ENCODE measurements around the gene KRTAP21-2.
"Not testable (repeated sequence)": the region's sequence is repeated elsewhere in the genome, so short reads cannot be mapped to it uniquely, and the experiment has no call there.

The KRTAP21-2 gene

DNA sequence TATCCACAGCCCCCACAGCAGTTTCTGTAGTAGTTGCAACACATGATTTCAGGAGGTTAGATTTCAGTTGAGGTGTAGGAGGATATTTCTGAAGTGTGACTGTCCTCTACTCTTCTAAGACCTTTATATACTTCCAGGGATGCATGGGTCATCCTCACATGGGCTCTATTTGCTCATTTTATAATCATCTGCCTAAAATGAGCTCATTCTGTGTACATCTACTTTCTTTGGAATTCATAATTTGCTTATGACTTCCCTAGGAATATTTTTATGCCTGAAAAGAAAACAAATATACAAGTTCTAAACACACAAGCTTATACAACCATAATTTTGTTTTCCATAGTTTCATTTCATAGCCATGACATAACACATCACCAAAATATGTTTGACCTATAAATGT, at the start of gene KRTAP21-2:
Gene KRTAP21-2 (minus strand): TSS at position 101 of the 400 bp plus-strand sequence. CDS start 57 bp downstream, at position 44.
- no peak for DNase-seq

DNA sequence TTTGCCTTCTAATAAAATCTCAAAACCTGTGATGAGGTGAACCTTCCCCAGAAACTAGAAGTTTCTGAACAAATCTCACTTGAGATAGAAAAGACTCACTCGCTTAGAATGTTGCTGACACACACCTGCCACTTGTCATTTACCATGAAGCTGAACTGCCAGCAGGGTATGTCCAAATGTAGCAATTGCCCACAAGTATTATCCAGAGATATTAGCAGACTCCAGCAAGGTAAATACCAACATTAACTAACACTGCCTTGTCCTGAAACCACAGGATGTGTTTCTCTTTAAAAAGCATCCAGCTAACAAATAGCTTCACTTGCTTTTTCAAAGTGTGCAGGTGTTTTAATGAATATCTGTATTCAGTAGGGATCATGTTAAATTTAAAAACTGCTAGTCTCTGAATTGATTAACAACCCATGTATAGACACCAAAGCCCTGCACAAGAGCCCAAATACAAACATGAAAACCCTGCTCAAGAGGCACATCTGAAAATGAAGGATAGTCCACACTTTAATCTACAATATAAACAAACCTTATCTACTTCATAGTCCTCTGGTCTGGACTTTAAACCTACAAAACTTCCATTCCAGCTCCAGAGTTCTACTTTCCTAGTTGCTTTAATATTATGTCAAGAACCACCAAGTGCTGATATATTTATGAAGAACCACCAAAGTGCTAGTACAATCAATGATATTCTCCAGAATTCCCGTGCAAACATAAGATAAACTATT, 46.7 kb upstream of the KRTAP21-2 start:
- DNase-seq, result no peak

DNA sequence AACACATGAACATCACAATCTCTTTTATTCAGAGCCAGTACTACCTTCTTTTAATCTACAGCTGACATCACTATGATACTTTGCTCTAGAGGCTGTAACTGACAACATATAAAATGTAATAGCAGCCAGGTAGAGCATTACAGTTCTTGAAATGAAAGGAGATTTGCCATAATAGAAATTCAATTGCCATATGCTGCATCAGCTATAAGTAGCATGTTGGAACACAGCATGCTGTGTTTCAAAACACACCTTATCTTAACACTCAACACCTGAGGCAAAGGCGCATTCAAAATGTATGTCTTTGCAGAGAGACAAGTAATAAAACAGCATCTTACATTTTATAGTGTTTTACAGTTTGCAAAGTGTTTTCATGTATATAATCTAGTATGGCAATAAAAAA, 32.2 kb upstream of the KRTAP21-2 start:
- DNase-seq, result no peak

DNA sequence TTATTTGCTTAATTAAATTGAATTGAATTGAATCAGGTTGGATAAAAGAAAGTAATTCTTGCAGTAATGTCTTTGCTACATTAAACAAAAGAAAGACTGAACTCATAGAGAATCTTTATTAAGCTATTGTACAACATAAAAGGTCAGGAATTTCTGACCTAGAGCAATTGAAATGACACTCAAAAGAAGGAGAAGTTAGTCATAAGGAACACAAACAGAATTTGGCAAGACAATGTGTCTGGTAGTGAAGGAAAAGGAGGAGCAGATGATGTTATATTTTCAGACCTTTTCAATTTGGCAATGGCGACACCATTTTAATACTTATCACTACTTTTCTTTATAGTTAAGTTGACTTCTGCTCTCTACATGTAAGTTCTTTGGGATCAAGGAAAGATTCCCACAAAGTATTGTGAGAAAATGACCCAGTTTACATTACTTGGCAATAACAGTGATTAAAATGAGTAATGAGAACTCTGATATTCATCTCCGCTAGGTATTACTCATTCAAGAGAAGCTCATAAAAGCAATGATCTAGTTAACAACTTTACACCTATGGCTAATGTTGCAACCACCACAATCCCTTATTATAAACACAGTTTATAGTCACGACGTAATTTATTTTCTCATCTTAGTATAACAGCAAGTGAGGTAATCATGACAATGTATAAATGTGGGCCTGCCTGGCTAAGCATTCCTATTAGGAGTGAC, 22.8 kb upstream of the KRTAP21-2 start:
- DNase-seq, result no peak

DNA sequence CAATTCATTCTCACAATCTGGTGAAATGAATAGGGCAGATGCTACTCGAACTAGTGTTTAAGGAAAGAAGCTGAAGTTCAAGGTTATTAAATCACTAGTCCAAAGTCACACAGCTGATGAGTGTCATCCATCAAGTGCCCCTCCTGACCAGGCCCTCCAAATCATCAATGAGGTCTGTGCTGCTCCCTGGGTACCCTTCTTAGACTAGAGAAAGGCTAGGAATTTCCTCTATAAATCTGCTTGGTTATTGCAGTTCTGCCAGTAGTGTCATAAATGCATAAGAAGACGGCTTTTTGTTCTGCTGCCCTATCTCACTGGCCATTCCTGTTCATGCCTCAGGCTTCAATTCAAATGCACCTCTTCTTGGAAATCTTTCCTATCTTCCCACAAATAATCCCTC, 13.7 kb upstream of the KRTAP21-2 start:
- no peak for DNase-seq

DNA sequence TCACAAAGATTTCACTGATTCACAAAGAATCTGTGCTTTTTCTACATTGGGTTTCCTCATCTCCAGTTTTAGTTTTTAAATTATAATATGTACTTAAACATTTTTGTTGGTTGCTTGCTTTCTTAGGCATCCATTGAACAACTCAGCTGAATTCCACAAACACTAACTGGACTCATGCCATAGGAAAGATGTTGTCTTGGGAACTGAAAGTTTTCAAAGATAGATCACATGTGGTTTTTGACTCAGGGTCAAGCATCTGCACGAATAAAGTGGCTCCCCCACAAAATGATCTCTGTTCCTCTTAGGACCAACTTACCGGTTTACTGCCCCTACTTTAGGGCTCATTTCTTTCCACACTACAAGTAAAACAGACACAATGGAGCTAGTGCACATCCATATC, 11.2 kb upstream of the KRTAP21-2 start:
- no peak for DNase-seq

DNA sequence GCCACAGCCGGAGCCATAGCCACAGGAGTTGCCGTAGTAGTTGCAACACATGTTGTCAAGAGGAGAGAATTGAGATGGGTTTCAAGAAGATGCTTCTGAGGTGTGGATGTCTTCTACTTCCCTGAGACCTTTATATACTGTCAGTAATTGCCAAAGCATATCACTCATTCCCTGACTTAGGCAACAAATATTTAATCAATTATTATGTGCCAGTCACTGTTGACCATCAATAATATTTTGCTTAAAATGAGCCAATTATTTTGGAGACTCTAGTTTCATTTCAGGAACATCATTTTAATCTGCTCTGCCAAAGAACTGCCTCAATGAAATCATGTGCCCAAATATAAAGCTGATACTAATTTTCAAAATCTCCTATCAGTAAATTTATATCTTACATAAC, 8.3 kb upstream of the KRTAP21-2 start, which contains the start of gene KRTAP21-1:
Gene KRTAP21-1 (minus strand): TSS at position 101 of the 400 bp plus-strand sequence. CDS start 50 bp downstream, at position 51.
- not testable (repeated sequence) for DNase-seq

DNA sequence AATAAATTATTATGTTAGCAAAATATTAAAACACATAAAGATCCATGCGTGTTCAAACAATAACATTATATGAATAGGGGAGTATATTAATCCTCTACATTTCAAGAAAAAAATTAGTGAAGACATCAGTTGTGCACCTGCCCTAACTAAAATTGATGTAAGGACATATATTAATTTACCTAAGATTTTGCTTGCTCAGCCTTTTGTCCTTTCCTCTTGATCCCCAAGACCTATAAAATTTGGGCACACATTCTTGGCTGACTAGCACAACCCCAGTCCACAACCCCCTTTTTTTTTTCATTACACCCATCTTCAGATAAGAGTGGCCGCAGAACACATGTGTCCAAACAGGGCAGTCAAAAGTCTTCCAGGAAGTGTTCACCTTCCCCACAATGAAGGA, 6.6 kb downstream of the KRTAP21-2 start:
- no peak for DNase-seq

DNA sequence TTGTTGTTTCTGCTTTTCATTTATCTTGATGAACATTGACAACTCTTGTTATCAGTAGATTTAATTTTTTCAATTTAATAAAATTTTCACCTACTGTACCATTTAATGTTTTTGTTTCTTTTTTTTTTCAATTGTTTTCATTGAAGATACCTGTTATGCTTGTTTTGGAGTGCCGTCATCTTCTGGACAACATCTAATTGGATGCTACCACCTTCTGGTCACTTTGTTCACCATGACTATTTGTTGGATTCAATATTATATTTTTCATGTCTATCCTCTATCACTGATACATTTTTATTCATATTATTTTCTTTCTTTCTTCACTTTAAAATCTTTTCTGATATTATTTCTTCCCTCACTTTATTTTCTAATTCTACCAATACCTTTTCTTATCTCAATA, 14.0 kb downstream of the KRTAP21-2 start:
- DNase-seq, result no peak

DNA sequence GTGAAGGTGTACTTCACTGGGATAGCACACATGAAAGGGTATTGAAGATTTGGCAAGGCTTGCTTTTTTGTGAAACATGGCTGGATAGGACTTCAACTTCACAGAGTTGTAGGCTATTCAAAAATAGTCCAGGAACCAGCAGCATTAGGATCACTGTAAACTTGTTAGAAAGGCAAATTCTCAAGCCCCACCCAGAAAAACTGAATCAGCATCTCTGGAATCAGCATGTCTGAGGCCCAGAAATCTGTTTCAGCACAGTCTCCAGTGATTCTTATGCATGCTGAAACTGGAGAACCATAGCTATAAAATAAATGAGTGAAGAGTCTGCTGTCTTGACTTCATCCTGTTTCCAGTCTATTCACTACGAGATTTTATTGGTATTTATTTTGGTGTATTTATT, 20.3 kb downstream of the KRTAP21-2 start:
- DNase-seq, result no peak

DNA sequence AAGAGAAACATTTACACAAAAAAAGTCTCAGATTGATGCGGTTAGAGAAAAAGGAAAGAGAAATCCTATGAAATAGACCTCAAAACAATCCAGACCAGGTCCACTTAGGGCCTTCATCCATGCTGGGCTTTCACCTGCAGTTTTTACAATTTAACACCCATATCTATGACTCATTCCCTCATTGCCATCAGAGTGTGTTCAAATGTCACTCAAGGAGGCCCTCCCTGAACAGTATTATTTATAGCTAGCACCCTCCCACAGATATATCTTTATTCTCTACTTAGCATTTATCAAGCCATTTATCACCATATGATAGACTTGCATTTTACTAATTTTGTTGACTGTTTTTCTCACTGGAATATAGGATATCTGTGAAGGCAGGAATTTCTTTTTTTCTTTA, 27.7 kb downstream of the KRTAP21-2 start:
- no peak for DNase-seq

DNA sequence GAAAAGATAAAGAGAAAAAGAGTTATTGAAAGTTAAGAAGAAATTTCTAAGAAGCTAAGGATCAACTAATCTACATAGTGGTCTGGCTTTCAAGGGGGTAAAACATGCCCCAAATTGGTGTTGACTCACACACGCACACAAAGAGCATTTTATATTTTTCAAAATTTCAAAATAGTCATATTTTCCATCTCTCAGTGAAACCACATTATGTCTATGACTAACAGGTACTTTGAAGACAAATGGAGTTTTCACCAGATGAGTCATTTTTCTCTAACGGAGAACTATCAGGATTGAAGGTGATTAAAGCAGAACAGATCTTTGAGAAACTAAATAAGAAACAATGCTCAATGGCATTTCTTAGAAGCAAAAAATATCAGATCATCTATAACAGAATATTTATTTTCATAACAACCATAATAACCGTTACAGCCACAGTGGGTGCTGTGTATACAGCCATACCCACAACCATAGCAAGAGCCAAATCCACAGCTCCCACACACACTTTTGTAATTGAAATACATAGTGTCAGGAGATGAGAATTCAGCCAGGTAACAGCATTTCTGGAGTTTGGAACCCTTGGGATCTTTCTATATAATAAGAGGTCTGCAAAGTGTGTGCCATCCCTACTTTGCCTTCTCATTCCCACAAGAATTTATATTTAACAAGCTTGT, 28.7 kb downstream of the KRTAP21-2 start, which contains the start of gene KRTAP21-3:
Gene KRTAP21-3 (minus strand): TSS at position 539 of the 671 bp plus-strand sequence. CDS start 18 bp downstream, at position 521.
- no peak for DNase-seq

DNA sequence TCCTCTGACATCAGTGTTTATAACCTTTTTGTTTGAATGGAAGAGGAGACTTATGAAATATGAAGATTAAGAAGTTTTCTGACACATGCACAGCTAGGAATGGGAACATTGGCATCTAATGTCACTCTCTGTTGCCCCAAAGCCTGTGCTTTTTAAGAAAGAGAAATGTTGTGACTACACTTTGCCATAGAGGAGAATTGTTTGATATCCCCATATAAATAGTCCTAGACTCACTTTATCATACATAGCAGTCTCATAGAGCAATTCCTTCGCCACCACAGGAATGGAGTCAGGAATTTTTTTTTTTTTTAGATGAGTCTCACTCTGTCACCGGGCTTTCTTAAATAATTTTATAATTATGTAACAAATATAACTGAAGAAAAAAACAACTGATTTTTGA, 30.0 kb downstream of the KRTAP21-2 start:
- no peak for DNase-seq

DNA sequence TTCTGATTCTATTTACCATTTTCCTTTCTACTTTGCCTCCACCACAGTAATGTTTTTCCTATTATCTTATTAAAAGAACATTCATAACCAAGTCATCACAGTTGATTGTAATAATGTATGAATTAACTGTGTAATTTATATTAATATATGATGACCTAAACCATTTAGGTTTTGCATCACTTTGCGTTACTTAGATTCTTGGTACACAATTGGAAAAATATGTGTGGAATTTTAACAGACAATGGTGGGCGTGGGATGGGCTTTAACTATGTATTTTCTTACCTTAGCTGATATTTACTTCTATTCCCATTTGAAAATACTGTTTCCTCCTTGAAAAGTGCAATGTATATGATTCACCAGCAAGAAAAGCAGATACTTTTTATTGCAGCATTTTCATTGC, 32.1 kb downstream of the KRTAP21-2 start:
- no peak for DNase-seq

DNA sequence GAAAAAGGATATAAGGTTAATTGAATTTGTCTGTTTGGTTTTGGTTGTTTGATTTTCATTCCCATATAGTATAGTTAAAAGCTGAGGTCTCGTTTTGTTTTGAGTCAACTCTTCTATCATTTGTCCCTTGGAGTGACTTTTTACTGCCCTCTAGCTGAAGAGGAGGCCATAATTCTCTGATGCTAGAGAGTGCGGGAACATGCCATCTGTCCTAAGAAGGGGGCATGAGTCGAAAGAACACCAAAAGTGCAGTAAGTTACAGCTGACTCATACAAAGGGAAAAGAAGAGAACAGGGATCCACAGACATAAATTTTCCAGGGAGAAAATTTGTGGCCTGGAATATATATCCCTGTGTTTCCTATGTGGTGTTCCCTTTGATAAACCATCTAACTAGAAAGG, 32.6 kb downstream of the KRTAP21-2 start:
- DNase-seq, result no peak

DNA sequence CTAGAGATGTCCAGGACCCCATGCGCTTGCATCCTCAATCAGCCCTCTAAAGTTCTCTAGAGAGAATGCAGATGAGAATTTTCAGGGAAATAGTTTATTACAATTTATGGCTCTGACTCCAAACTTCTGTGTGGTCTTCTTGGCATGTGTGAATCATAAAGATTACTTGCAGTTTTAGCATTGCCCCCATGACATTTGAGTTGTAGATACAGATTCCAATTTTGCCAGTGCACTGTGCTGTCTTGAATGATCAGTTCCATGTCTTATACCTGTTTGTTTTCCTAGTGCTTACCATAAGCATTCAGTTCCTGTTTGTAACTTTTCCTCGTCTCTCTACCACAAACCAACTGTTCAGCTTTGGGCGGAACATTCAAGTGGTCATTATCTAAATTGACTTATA, 33.3 kb downstream of the KRTAP21-2 start:
- DNase-seq, result no peak

DNA sequence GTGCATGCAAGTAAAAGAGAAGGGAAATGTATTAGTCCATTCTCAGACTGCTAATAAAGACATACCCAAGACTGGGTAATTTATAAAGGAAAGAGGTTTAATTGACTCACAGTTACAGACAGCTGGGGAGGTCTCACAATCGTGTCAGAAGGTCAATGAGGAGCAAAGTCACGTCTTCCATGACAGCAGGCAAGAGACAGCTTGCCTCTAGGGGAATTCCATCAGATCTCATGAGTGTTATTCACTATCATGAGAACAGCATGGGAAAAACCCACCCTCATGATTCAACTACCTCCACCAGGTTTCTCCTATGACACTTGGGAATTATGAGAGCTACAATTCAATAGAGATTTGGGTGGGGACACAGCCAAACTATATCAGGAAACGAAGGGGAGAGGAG, 36.6 kb downstream of the KRTAP21-2 start:
- no peak for DNase-seq

DNA sequence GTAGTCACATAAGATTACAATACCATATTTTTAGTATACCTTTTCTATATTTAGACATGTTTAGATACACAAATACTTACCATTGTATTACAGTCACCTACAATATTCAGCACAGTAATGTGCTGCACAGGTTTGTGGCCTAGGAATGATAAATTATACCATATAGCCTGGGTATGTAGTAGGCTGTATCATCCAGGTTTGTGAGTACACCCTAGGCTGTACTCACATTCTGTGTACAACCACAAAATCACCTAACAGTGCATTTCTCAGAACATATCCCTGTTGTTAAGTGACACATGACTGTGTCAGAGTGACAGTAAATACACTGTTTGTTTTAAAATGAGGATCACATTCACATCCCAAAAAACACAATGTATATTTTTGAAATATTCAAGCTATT, 39.6 kb downstream of the KRTAP21-2 start:
- DNase-seq, result no peak
